H1 (cell line): ENCODE data around the gene DRAM1. TPM values are rescaled to one million over a fixed set of nuclear protein-coding genes. Genes with fewer than 3 reads are reported as not detected.

Source experiments
- CEBPB ChIP-seq: IDR thresholded peaks from 2 replicates; pipeline ENCODE4 v1.6.1; 2012; ENCODE audit warnings: low read depth, low read length
- RXRA ChIP-seq: IDR thresholded peaks from 2 replicates; pipeline ENCODE4 v1.6.1; 2011; ENCODE audit warnings: low read depth, mild to moderate bottlenecking, low read length, moderate library complexity; ENCODE audit not compliant: insufficient read depth
- polyA plus RNA-seq, 7 experiments: library from polyadenylated mRNA; depleted of rRNA in 3 of 7; stranded (reverse) in 5 of 7; unstranded in 2 of 7; fragments of >200 nt in 5 of 7; fragments of 200-250 nt in 2 of 7; gene quantifications; 1 replicate in 5 of 7; 2 replicates in 1 of 7; 4 replicates in 1 of 7; pipeline versions ENCODE4 v1.2.1 to v1.2.3, GENCODE V29; 2011 to 2013; ENCODE audit warnings: missing spikeins in 2 of 7, mixed read lengths in 2 of 7
- total RNA-seq: library from RNA; stranded (reverse); fragmentation: NEBNext Ultra II Directional; extraction: Animal tissue kit (Norgen Biotek cat#: 25700); gene quantifications from 2 replicates; pipeline ENCODE4 v1.2.1, GENCODE V29; 2021
- TF ChIP-seq, protein P1 (sequence below): IDR thresholded peaks from 2 replicates; pipeline ENCODE4 v1.6.1; 2011; ENCODE audit warnings: low read length, improper control_type of control experiment

Gene DRAM1
- total and polyA plus RNA-seq, 2 of the 8 experiments (the other 6 are each of a cell fraction or from before 2014, with no cell fraction given) = 4.6 to 6.2 TPM

DNA sequence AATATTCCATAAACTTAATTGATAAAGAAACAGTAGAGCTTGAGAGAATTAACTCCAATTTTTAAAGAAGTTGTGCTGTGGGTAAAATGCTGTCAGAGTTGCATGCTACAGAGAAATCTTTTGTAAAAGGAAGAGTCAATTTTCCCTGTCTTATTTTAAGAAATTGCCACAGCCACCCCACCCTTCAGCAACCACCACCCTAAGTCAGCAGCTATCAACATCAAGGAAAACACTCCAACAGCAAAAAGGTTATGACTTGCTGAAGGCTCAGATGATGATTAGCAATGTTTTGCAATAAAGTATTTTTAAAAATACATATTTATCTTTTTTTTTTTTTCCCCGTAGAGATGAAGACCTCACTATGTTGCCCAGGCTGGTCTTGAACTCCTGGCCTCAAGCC lies 6.5 kb upstream of the DRAM1 start (continued):
- TF ChIP-seq, protein P1, sequence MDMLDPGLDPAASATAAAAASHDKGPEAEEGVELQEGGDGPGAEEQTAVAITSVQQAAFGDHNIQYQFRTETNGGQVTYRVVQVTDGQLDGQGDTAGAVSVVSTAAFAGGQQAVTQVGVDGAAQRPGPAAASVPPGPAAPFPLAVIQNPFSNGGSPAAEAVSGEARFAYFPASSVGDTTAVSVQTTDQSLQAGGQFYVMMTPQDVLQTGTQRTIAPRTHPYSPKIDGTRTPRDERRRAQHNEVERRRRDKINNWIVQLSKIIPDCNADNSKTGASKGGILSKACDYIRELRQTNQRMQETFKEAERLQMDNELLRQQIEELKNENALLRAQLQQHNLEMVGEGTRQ = no peak
- TF ChIP-seq RXRA (no peak), CEBPB (no peak)
